ENCODE results near the gene MALT1.

MALT1 gene

DNA sequence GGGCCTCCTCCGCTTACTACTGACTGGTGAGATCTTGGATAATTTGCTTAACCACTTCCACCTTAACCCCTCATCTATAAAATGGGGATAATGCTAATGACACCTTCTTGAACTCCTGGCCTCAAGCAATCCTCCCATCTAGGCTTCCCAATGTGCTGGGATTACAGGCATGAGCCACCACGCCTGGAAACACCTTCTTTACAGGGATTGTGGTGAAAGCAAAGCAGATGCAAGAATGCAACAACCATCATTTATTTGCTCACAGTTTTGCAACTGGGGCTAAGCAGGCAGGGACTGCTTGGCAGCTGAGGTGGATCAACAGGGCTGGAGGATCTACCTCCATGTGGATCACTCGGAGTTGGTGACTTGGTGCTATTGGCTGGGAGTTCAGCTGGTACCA is 117.2 kb downstream of the MALT1 start:
- WGBS, 2 experiments (ENCODE audit: insufficient coverage in 2 of 2), result 94 to 100% methylated on average over 2 to 3 of the region's 3 CpGs
- H3K36me3 ChIP-seq (ENCODE audit: control insufficient read depth, insufficient read depth, low read length), result no peaks in the 10 kb centered on the region
- no peak overlapping the region for H3K4me3 ChIP-seq (ENCODE audit: extremely low read depth, insufficient read depth, low read length, poor library complexity, severe bottlenecking)
- H3K4me1 ChIP-seq (ENCODE audit: control insufficient read depth, insufficient read depth, low read length, poor library complexity, severe bottlenecking), result peaks cover 43% of the 10 kb centered on the region
- H3K27ac ChIP-seq (ENCODE audit: low read depth, low read length, severe bottlenecking), result peak overlapping the region; percentile 96
- no peaks in the 10 kb centered on the region for H3K9me3 ChIP-seq (ENCODE audit: control insufficient read depth, low read length)

DNA sequence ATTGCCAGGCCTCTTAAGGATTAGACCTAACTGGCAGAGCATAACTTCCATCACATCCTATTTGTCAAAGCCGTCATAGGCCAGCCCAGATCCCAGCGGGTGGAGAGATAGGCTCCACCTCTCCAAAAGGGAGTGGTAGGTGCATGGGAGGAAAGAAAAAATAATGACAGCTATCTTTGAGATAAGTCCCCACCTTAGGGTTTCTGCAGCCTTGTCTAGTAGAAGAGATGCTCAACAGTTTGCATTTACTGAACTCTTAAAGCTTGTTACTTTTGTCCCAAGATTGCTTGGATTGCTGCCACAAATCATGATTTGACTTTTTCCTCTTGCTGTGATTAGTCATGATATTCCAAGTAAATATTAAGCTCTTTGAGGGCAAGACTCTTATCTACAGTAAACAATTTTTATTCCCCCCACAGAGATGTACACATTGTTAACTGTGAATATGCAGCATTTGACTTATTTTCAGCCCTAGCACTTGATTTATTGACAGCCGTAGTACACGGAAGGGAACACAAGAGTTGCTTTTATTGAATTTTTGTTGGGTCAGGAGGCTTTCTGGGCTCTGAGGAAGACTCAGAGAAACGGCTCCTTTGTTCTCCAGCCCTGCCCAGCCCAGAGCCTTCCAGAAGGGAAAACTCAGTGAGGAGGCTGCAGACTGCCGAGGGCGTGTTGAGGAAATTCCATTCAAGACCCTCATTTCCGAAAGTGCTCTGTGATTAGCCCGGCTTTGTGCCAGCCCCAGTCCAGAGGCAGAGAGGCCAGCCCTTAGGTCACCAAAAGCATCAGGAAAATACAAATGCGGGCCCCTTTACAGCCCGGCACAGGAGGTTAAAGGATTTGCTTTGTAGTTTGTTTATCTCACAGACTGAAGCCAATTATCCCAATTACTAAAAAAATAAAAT is 118.0 kb downstream of the MALT1 start:
- H3K27ac ChIP-seq (ENCODE audit: low read depth, low read length, severe bottlenecking), result peak overlapping the region; percentile 96
- no peaks in the 10 kb centered on the region for H3K36me3 ChIP-seq (ENCODE audit: control insufficient read depth, insufficient read depth, low read length)
- H3K9me3 ChIP-seq (ENCODE audit: control insufficient read depth, low read length), result no peaks in the 10 kb centered on the region
- 28 to 42% methylated on average over 6 to 7 of the region's 11 CpGs for WGBS, 2 experiments (ENCODE audit: insufficient coverage in 2 of 2)
- no peak overlapping the region for H3K4me3 ChIP-seq (ENCODE audit: extremely low read depth, insufficient read depth, low read length, poor library complexity, severe bottlenecking)
- peaks cover 39% of the 10 kb centered on the region for H3K4me1 ChIP-seq (ENCODE audit: control insufficient read depth, insufficient read depth, low read length, poor library complexity, severe bottlenecking)

DNA sequence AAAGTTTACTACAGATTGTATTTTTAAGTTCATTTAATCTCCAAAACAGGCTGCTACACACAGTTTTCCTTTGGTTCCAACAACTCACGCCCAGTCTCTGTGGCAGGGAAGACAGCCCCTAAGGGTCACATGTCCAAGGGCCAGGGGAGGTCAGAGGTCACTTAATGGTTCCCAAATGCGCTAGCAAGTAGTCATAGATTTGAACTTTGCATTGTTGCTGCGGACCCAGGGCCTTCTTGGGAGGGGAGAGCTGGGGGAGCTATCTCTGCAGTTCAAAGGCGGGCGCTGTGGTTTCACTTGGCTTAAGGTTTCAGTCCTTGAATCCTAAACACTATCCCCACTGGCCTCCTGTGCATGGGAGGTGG is 118.6 kb downstream of the MALT1 start:
- H3K27ac ChIP-seq (ENCODE audit: low read depth, low read length, severe bottlenecking), result peak overlapping the region; percentile 96
- H3K36me3 ChIP-seq (ENCODE audit: control insufficient read depth, insufficient read depth, low read length), result no peaks in the 10 kb centered on the region
- H3K9me3 ChIP-seq (ENCODE audit: control insufficient read depth, low read length), result no peaks in the 10 kb centered on the region
- H3K4me1 ChIP-seq (ENCODE audit: control insufficient read depth, insufficient read depth, low read length, poor library complexity, severe bottlenecking), result peaks cover 33% of the 10 kb centered on the region
- WGBS, 2 experiments (ENCODE audit: insufficient coverage in 2 of 2), result 72 to 74% methylated on average over 2 to 4 of the region's 5 CpGs
- H3K4me3 ChIP-seq (ENCODE audit: extremely low read depth, insufficient read depth, low read length, poor library complexity, severe bottlenecking), result no peak overlapping the region

DNA sequence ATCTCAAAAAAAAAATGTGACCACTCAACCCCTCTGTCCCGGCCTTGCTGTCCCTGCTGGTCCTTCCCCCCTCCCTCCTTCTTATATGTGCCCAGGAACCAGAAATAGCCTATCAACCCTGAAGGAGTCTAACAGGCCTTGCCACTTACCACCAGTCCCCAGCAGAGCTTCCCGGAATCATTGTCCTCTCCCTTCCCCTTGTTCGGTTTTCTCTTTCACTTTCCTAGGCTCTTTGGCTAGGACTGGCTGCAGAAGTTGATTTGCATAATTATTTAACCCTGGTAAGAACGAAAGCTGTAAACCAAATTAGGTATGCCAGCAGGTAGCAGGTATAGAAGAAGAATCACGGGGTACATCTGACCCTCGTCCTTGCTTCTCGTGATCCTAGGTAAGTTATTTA is 120.8 kb downstream of the MALT1 start:
- no peaks in the 10 kb centered on the region for H3K36me3 ChIP-seq (ENCODE audit: control insufficient read depth, insufficient read depth, low read length)
- peaks cover 24% of the 10 kb centered on the region for H3K4me1 ChIP-seq (ENCODE audit: control insufficient read depth, insufficient read depth, low read length, poor library complexity, severe bottlenecking)
- 92 to 95% methylated on average over 6 of the region's 7 CpGs for WGBS, 2 experiments (ENCODE audit: insufficient coverage in 2 of 2)
- no peaks in the 10 kb centered on the region for H3K9me3 ChIP-seq (ENCODE audit: control insufficient read depth, low read length)
- H3K4me3 ChIP-seq (ENCODE audit: extremely low read depth, insufficient read depth, low read length, poor library complexity, severe bottlenecking), result no peak overlapping the region
- no peak overlapping the region for H3K27ac ChIP-seq (ENCODE audit: low read depth, low read length, severe bottlenecking)

DNA sequence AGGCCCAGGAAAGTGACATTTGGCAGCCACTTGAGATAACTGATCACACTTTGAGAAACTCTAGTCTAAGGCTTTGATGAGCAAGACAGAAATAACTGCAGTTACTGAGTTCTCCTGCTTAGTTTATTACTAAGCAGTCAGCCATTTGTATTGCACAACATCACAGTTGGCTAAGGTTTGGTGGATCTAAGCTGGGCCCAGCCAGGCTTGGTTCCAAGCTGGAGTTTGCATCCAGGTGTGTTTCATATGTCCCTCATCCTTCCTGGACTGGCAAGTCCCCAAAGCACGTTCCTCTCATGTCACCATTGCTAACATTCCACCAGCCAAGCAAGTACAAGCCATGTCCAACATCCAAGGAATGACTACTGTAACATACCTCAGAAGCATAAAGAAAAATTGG is 122.1 kb downstream of the MALT1 start:
- Histone ChIP-seq H3K27ac (ENCODE audit: low read depth, low read length, severe bottlenecking) (no peak overlapping the region), H3K36me3 (ENCODE audit: control insufficient read depth, insufficient read depth, low read length) (no peaks in the 10 kb centered on the region), H3K4me3 (ENCODE audit: extremely low read depth, insufficient read depth, low read length, poor library complexity, severe bottlenecking) (no peak overlapping the region), H3K9me3 (ENCODE audit: control insufficient read depth, low read length) (no peaks in the 10 kb centered on the region), H3K4me1 (ENCODE audit: control insufficient read depth, insufficient read depth, low read length, poor library complexity, severe bottlenecking) (peaks cover 20% of the 10 kb centered on the region)
- WGBS, 2 experiments (ENCODE audit: insufficient coverage in 2 of 2), result 88% methylated on average over 1 of the region's 1 CpG; no CpG with 5 or more reads in 1 of the 2 experiments

DNA sequence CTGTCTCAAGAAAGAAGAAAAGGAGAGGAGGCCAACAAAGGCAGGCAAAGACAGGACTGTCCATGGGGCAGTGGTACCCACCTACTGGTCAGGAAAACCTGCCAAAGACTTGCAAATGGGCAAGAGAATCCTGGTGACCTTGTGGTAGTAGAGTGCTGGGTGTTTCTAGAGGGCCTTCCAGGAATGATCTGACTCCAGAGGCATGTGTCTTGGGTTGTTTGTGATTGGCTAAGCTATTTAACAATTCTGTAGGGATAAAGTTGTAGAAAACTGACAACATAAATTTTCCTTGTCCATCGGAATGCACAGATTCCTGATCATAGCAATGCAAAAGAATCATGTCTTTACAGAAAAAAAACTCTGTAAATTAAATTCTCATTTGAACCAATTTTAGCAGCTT is 125.0 kb downstream of the MALT1 start:
- WGBS, 2 experiments (ENCODE audit: insufficient coverage in 2 of 2), result 100% methylated on average over 1 of the region's 1 CpG; no CpG with 5 or more reads in 1 of the 2 experiments

DNA sequence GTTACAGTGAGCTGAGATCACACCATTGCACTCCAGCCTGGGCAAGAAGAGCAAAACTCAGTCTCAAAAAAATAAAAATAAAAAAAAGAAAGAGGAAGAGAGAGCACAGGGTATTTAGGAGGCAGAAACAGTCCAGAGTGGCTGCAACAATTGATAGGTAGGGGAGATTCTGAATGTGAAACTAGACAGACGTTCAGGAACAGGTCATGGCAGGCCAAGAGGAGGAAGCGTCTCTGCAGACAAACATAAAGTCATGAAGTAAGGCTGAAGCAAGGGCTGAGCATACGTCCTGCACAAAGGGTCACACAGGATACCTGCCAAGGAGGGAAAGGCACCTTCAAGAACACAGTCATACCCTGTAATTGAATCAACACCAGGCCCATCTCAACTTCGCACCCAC is 129.3 kb downstream of the MALT1 start:
- WGBS, 2 experiments (ENCODE audit: insufficient coverage in 2 of 2), result 93 to 97% methylated on average over 2 to 3 of the region's 4 CpGs
- H3K9me3 ChIP-seq (ENCODE audit: control insufficient read depth, low read length), result no peaks in the 10 kb centered on the region

More for the DNA sequence above, 125.0 kb downstream of the MALT1 start:
- Histone ChIP-seq H3K9me3 (ENCODE audit: control insufficient read depth, low read length) (no peaks in the 10 kb centered on the region), H3K4me1 (ENCODE audit: control insufficient read depth, insufficient read depth, low read length, poor library complexity, severe bottlenecking) (no peaks in the 10 kb centered on the region), H3K36me3 (ENCODE audit: control insufficient read depth, insufficient read depth, low read length) (no peaks in the 10 kb centered on the region), H3K4me3 (ENCODE audit: extremely low read depth, insufficient read depth, low read length, poor library complexity, severe bottlenecking) (no peak overlapping the region), H3K27ac (ENCODE audit: low read depth, low read length, severe bottlenecking) (no peak overlapping the region)

DNA sequence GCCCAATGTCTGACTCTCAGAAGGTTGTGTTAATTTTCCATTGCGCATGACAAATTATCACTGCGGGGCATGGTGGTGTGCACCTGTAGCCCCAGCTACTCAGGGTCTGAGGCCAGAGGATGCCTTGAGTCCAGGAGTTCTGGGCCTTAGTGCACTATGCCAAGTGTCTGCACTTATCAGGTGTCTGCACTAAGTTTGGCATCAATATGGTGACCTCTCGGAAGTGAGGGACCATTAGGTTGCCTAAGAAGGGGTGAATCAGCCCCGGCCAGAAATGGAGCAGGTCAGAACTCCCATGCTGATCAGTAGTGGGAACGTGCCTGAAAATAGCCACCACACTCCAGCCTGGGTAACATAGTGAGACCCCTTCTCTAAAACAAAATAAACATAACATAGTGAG is 131.7 kb downstream of the MALT1 start:
- H3K36me3 ChIP-seq (ENCODE audit: control insufficient read depth, insufficient read depth, low read length), result no peaks in the 10 kb centered on the region
- H3K4me1 ChIP-seq (ENCODE audit: control insufficient read depth, insufficient read depth, low read length, poor library complexity, severe bottlenecking), result no peaks in the 10 kb centered on the region
- 73 to 86% methylated on average over 4 to 5 of the region's 5 CpGs for WGBS, 2 experiments (ENCODE audit: insufficient coverage in 2 of 2)
- no peaks in the 10 kb centered on the region for H3K9me3 ChIP-seq (ENCODE audit: control insufficient read depth, low read length)
- no peak overlapping the region for H3K27ac ChIP-seq (ENCODE audit: low read depth, low read length, severe bottlenecking)
- H3K4me3 ChIP-seq (ENCODE audit: extremely low read depth, insufficient read depth, low read length, poor library complexity, severe bottlenecking), result no peak overlapping the region

More for the DNA sequence above, 129.3 kb downstream of the MALT1 start:
- Histone ChIP-seq H3K27ac (ENCODE audit: low read depth, low read length, severe bottlenecking) (no peak overlapping the region), H3K4me3 (ENCODE audit: extremely low read depth, insufficient read depth, low read length, poor library complexity, severe bottlenecking) (no peak overlapping the region), H3K4me1 (ENCODE audit: control insufficient read depth, insufficient read depth, low read length, poor library complexity, severe bottlenecking) (no peaks in the 10 kb centered on the region), H3K36me3 (ENCODE audit: control insufficient read depth, insufficient read depth, low read length) (no peaks in the 10 kb centered on the region)

DNA sequence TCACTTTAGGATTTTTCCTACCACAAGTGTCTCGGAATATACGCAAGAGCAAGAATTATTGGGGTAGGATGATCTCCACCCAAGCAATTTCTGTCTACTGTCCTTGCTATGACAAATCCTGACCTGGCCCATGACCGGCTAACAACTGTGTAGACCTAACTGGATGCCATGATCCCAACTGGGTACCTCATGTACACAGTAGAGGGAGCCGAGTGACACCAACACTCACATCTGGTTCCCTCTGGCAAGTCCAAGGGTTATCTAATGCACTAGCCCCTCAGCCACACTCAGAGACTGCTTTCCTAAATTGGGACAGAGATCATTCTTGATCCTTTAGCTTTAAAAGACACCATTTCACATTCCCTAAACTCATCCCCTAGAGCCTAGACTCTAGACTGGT is 132.7 kb downstream of the MALT1 start:
- no peaks in the 10 kb centered on the region for H3K4me1 ChIP-seq (ENCODE audit: control insufficient read depth, insufficient read depth, low read length, poor library complexity, severe bottlenecking)
- no peak overlapping the region for H3K27ac ChIP-seq (ENCODE audit: low read depth, low read length, severe bottlenecking)
- no peak overlapping the region for H3K4me3 ChIP-seq (ENCODE audit: extremely low read depth, insufficient read depth, low read length, poor library complexity, severe bottlenecking)
- H3K36me3 ChIP-seq (ENCODE audit: control insufficient read depth, insufficient read depth, low read length), result no peaks in the 10 kb centered on the region
- WGBS, 2 experiments (ENCODE audit: insufficient coverage in 2 of 2), result 82 to 86% methylated on average over 4 of the region's 4 CpGs
- H3K9me3 ChIP-seq (ENCODE audit: control insufficient read depth, low read length), result no peaks in the 10 kb centered on the region

All from mesodermal cell (in vitro differentiated cells).